DOHH2 (cell line): ENCODE data around the gene CYP2W1.
A peak's percentile ranks its signal among the peaks of the same experiment; 100 is the strongest.

Experiments used
- H3F3A ChIP-seq: fragments of 200-600 bp; sonication (generic), shearing (Covaris generic); 2 replicates; pipeline ENCODE4 v1.6.0; 2016; ENCODE audit warnings: antibody characterized with exemption, mild to moderate bottlenecking; ENCODE audit not compliant: control insufficient read depth, insufficient read depth
- H3K27ac ChIP-seq: fragments of 200-600 bp; sonication (generic); 2 replicates; pipeline ENCODE4 v1.5.1; 2014; ENCODE audit warnings: low read depth, mild to moderate bottlenecking, low read length, moderate library complexity
- H3K27me3 ChIP-seq: fragments of 200-600 bp; sonication (generic); 2 replicates; pipeline ENCODE4 v1.6.1; 2014; ENCODE audit warnings: mild to moderate bottlenecking, low read length, mixed read lengths; ENCODE audit not compliant: control insufficient read depth
- H3K36me3 ChIP-seq: fragments of 200-600 bp; sonication (generic); 2 replicates; pipeline ENCODE4 v1.6.1; 2014; ENCODE audit warnings: mild to moderate bottlenecking, low read length, moderate library complexity, mixed read lengths; ENCODE audit not compliant: control insufficient read depth
- H3K4me1 ChIP-seq: fragments of 200-600 bp; sonication (generic); 2 replicates; pipeline ENCODE4 v1.6.1; 2014; ENCODE audit warnings: mild to moderate bottlenecking, low read length, mixed read lengths; ENCODE audit not compliant: control insufficient read depth
- H3K4me2 ChIP-seq: fragments of 200-600 bp; sonication (generic); 2 replicates; pipeline ENCODE4 v1.6.0; 2014; ENCODE audit warnings: mild to moderate bottlenecking, low read length, moderate library complexity
- H3K4me3 ChIP-seq: fragments of 200-600 bp; sonication (generic); 2 replicates; pipeline ENCODE4 v1.5.1; 2014; ENCODE audit warnings: mild to moderate bottlenecking, low read length, mixed read lengths
- H3K79me2 ChIP-seq: fragments of 200-600 bp; sonication (generic); 2 replicates; pipeline ENCODE4 v1.6.1; 2014; ENCODE audit warnings: mild to moderate bottlenecking, low read length, mixed read lengths; ENCODE audit not compliant: control insufficient read depth
- H3K9me2 ChIP-seq: fragments of 200-600 bp; sonication (generic); replicated peaks from 2 replicates; pipeline ENCODE4 v1.6.1; 2014; ENCODE audit warnings: mild to moderate bottlenecking, low read length, mixed read lengths; ENCODE audit not compliant: control insufficient read depth
- H3K9me3 ChIP-seq: fragments of 200-600 bp; sonication (generic); 2 replicates; pipeline ENCODE4 v1.6.1; 2014; ENCODE audit warnings: antibody characterized with exemption, low read length, mixed read lengths; ENCODE audit not compliant: control insufficient read depth, insufficient read depth
- H4K20me1 ChIP-seq: fragments of 200-600 bp; sonication (generic); 2 replicates; pipeline ENCODE4 v1.6.0; 2014; ENCODE audit warnings: low read depth, mild to moderate bottlenecking, antibody characterized with exemption, low read length, moderate library complexity; ENCODE audit not compliant: control insufficient read depth, insufficient read depth
- EZH2phosphoT487 ChIP-seq: fragments of 200-600 bp; sonication (generic); IDR thresholded peaks from 2 replicates; pipeline ENCODE4 v1.6.1; 2017; ENCODE audit warnings: borderline replicate concordance, mild to moderate bottlenecking, antibody characterized with exemption, low read length, moderate library complexity, mixed read lengths
- TF ChIP-seq, protein P1 (sequence below): fragments of 200-600 bp; sonication (generic); IDR thresholded peaks from one replicate; pipeline ENCODE4 v1.5.1; 2014; ENCODE audit warnings: antibody characterized with exemption, mild to moderate bottlenecking, low read depth, low read length; ENCODE audit not compliant: poor library complexity, severe bottlenecking

Gene CYP2W1

DNA sequence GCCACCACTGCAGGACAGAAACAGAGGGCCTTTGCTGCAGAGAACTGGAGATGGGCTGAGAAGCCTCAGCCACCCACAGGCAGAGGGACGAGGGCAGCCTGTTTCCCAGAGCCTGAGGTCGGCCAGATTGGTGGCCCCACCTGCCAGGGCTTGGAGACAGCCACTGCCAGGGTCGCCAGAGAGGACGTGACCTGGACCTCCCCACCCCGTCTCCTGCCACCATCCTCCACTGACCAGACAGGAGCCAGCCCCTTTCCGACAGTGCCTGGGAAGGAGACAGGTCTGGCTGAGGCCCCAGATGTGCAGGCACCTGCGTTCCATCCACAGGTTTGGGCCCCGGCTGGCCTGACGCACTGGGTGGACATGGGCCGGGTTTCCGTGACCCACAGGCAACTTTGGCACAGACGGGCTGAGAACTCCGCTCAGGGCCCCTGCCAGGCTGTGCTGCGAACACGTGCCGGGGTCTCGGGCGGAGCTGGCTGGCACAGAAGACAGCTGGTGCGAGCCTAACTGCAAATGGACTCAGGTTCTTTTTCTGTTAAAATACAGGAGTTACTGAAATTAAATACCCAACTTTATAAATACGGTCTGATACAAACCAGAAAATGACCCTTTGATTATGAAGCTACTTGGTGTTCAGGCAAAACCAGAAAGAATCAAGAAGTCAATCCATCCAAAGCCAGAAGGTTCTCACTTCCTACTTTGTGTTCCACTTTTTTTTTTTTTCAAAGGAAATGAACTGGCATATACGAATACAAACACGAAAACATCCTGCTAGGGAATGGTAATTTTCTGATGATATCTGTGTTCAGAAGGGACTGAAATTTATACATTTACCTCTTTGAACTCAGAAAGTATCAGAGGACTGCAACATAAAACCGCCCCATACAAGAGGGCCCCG, 14.5 kb upstream of the CYP2W1 start:
- no peaks in the 10 kb centered on the region for H3K27me3 ChIP-seq
- H3K79me2 ChIP-seq: peaks cover 58% of the 10 kb centered on the region
- H3K4me3 ChIP-seq: no peak overlapping the region
- peaks cover 43% of the 10 kb centered on the region for H3F3A ChIP-seq
- H3K4me2 ChIP-seq: no peak overlapping the region
- H3K36me3 ChIP-seq: peaks cover 78% of the 10 kb centered on the region
- no peaks in the 10 kb centered on the region for H3K9me2 ChIP-seq
- H3K27ac ChIP-seq: no peak overlapping the region
- H3K4me1 ChIP-seq: peaks cover 79% of the 10 kb centered on the region
- peaks cover 24% of the 10 kb centered on the region; the same call in 1 of the 2 replicates for H4K20me1 ChIP-seq
- no peaks in the 10 kb centered on the region for H3K9me3 ChIP-seq
- TF ChIP-seq, protein P1, sequence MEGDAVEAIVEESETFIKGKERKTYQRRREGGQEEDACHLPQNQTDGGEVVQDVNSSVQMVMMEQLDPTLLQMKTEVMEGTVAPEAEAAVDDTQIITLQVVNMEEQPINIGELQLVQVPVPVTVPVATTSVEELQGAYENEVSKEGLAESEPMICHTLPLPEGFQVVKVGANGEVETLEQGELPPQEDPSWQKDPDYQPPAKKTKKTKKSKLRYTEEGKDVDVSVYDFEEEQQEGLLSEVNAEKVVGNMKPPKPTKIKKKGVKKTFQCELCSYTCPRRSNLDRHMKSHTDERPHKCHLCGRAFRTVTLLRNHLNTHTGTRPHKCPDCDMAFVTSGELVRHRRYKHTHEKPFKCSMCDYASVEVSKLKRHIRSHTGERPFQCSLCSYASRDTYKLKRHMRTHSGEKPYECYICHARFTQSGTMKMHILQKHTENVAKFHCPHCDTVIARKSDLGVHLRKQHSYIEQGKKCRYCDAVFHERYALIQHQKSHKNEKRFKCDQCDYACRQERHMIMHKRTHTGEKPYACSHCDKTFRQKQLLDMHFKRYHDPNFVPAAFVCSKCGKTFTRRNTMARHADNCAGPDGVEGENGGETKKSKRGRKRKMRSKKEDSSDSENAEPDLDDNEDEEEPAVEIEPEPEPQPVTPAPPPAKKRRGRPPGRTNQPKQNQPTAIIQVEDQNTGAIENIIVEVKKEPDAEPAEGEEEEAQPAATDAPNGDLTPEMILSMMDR: no peak
- no peak for TF ChIP-seq EZH2phosphoT487

DNA sequence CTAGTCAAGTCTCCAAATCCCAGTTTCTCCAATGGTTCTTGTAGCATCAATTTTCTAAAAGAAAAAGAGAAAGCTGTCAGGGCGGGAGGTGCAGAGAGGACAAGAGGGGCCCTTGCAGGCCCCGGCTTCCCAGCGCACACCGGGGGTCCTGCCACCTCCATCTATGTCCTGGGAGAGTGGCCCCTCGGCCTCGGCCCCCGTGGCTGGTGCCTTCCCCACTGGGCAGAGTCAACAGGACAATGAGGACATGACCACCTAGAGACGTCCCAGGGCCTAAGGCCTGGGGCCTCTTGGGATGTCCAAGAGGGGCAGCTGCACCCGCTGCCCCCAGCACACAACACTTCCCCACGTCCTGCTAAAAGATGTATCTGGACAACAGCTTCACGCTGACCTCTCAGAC, 13.6 kb upstream of the CYP2W1 start:
- Histone ChIP-seq H3F3A (peaks cover 36% of the 10 kb centered on the region), H3K4me1 (peaks cover 78% of the 10 kb centered on the region), H3K9me2 (no peaks in the 10 kb centered on the region), H3K36me3 (peaks cover 83% of the 10 kb centered on the region), H3K79me2 (peaks cover 68% of the 10 kb centered on the region), H3K27me3 (no peaks in the 10 kb centered on the region), H3K9me3 (no peaks in the 10 kb centered on the region), H3K4me3 (no peak overlapping the region), H4K20me1 (peaks cover 24% of the 10 kb centered on the region; the same call in 1 of the 2 replicates), H3K4me2 (no peak overlapping the region), H3K27ac (no peak overlapping the region)
- TF ChIP-seq, protein P1: no peak
- TF ChIP-seq EZH2phosphoT487: no peak

DNA sequence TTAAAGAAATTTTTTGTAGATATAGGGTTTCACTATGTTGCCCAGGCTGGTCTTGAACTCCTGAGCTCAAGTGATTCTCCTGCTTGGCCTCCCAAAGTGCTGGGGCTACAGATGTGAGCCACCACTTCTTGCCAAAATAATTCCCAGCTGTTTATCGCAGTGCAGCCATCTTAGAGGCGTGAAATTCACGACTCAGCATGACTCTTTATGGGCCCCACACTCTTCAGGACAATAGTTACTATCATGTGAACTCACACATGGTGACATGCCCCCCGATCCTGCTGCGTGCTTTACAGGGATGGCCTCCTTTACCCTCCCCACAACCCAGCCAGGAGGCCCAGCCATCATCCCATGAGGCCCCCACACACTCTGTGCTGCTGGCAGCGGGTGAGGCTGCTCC, 12.2 kb upstream of the CYP2W1 start:
- no peaks in the 10 kb centered on the region for H3K27me3 ChIP-seq
- no peak overlapping the region; the same call in 1 of the 2 replicates for H3K27ac ChIP-seq
- no peaks in the 10 kb centered on the region for H3K9me3 ChIP-seq
- peak overlapping the region; percentile 18 for H3K4me2 ChIP-seq
- TF ChIP-seq, protein P1: no peak
- no peak for TF ChIP-seq EZH2phosphoT487
- peaks cover 24% of the 10 kb centered on the region; the same call in 1 of the 2 replicates for H4K20me1 ChIP-seq
- peaks cover 67% of the 10 kb centered on the region for H3K4me1 ChIP-seq
- H3F3A ChIP-seq: peaks cover 23% of the 10 kb centered on the region
- peaks cover 77% of the 10 kb centered on the region for H3K79me2 ChIP-seq
- no peak overlapping the region for H3K4me3 ChIP-seq
- no peaks in the 10 kb centered on the region for H3K9me2 ChIP-seq
- H3K36me3 ChIP-seq: peaks cover 81% of the 10 kb centered on the region
